Inflammatory macrophage treated with lipopolysaccharide for 1 hour (primary cell): Measurements from ENCODE around the gene SERPINA4.

Experiments used
- DNase-seq, 2 donors: peaks; one replicate each; pipeline ENCODE4 v3.0.0-alpha.2; 2020 to 2022

Gene SERPINA4

DNA sequence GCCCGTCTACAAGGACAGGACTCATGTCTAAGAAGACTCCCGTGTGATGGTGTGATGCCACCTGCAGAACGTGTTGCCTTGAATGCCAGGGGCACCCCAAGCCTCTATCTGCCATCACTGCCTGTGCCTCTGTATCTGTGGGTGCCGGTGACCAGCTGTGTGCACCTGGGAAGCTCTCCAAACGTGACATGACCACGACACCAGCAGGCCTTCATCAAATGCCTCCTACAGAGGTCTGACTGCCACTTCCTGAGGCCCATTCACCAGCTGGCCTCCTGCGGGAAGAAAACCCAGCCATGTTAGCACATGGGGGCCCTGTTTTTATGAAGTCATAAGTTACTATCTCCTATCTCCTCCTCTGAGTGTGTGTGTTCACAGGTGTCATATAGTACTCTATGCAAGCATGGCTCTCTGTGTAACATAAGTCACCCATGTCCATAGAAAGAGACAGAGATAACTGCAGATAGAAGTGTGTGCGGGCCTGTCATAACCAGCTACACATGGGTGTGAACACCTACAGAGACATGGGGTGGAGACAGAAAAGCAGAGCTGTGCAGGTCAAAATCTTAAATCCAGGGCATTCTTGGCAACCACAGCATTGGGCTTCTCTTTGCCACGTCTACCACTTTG is 18.3 kb upstream of the SERPINA4 start:
- no peak for DNase-seq

DNA sequence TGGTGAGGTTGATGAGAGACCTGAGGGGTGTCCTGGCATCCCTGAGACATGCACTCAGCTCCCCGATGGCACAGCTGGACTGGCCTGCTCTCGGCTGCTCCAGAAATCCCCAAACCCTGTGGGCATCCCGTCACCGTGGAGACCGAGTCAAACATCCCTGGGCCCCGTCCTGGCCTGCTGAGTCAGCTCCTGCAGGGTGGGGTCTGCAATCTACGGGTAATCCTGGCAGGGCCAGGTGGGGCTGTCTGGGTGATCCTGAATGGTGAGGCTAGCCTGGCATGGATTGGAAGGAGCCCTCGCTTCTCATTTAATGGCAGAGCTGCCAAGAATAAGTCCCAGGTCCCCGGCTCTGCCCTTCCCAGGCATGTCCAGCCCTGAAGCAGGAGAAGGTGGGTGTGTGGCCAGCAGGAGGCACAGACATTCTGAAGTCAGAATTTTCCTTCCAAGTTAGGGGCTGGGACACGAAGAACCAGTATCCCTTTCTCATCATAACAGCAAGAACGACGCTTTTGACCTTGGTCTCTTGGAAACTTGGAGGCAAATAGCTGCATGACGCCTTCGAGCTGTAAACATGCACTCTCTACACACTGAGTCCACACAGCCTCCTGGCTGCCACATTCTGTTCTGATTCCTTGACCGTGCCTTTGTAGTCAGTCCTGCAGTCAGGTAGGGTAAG is 17.7 kb upstream of the SERPINA4 start:
- DNase-seq: no peak

DNA sequence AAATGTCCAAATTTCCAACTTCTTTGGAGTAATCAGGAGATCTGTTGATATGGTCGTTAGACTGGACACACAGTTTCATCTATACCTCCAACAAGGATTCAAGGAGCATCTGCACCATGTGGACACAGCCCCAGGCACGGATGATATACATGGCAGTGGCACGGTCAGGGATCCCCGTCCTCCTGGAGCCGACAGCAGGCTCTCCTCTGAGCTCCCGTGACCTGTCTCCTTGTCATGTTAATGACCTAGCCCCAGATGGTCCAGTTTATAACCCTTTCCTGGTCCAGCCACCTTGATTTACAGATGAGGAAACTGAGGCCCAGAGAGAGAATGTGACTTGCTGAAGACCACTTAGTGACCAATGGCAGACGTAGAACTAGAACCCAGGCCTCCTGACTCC is 16.5 kb upstream of the SERPINA4 start:
- DNase-seq: no peak

DNA sequence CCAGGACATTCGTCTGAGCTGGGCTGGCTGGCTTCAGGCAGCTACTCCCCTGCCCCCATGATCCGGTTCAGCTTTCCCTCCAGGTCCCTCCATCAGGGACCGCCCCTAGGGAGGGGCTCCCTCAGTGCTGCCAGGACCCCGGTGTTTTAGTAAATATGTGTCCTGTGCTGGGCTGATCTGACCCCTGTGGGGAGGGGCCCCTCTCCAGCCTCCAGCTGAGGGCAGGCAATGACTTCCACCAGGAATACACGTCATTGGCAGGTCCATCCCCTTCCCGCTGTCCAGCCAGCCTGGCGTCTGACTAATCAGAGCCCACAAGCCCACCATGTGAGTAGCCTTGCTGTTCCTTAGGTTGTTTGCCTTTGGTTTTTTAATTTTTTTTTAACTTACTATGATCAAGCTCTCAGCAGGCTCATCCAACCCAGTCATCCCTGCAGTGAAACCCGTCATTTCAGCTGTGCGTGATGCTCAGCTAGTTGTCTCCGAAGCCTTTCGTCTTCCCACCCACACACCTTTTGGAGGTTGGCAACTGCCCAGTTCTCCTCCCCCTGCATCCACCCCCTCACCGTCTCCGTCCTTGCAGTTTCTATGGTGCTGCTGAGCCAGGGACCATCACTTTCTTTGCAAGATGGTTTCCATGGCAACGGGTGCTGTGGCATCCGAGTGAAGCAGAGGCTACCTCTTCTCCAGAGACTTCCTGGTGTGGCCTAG is 16.0 kb upstream of the SERPINA4 start:
- DNase-seq: no peak

DNA sequence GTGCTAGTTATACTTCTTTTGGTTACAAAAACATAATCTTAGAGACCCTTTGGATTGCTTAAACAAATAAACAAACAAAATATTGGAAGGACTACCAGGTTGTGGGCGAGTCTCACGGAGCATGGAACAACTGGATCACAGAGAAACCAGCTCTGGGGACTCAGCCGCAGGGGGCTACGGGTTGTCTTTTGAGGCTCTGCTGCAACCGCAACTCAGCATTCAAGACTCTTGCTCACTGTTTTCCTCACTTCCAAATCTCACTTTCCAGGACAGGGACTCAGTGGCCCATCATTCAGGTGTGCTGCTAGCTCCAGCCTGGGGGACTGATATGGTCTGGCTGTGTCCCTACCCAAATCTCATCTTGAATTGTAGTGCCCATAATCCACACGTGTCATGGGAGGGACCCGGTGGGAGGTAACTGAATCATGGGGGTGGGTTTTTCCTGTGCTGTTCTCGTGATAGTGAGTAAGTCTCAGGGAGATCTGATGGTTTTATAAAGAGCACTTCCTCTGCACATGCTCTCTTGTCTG is 14.0 kb upstream of the SERPINA4 start:
- DNase-seq: no peak

DNA sequence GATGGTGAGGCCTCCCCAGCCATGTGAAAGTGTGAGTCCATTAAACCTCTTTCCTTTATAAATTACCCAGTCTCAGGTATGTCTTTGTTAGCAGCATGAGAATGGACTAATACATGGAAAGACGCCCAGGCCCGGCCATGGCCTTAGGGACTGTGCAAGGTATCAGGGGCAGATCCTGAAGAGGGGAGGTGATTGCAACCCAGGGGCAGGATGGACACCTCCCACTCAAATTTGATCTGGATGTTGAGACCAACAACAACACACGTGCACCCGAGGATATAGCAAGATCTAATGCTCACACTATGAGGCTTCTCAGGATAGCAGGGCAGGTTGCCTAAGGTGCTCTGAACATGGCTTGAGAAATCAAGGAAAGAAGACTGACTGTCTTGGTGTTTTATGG is 13.5 kb upstream of the SERPINA4 start:
- no peak for DNase-seq

DNA sequence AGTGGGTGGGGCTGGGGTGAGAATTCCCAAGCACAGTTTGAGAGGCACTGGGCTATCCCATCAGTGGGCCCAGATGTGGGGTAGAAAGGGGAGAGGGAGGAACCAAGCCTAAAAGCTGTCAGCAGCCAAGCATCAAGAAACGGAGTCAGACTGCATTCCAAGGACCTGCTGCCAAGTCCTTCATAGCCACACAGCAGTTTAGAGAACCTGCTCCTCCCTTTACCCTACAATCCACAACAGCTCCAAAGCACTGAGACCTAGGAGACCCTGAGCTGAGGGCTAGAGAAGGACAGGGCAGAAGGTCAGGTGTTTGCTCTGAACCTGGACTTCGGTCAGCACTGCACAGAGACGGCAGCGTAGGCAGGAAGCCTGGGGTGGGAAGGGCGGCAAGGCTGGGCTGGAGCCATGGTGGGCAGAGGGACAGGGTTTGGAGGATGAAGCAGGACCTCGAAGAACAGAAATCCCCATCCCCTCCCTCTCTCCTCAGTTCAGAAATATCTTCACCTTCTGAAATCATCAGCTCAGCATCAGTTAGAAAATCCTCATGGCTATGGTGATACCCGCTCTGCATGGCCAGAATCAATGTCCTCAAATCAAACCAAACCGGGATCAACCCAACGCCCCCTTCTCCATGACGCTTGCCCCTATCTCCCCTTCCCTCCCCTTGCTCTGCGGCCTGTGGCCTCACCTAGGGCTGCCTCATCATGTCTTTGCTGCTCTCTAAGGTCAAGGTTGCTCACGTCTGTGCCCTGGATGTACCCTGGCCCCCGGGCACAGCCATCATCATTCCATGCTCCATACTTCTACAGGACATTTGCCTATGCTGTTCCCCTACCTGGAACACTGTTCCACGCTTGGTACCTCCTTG is 12.9 kb upstream of the SERPINA4 start:
- DNase-seq: no peak

DNA sequence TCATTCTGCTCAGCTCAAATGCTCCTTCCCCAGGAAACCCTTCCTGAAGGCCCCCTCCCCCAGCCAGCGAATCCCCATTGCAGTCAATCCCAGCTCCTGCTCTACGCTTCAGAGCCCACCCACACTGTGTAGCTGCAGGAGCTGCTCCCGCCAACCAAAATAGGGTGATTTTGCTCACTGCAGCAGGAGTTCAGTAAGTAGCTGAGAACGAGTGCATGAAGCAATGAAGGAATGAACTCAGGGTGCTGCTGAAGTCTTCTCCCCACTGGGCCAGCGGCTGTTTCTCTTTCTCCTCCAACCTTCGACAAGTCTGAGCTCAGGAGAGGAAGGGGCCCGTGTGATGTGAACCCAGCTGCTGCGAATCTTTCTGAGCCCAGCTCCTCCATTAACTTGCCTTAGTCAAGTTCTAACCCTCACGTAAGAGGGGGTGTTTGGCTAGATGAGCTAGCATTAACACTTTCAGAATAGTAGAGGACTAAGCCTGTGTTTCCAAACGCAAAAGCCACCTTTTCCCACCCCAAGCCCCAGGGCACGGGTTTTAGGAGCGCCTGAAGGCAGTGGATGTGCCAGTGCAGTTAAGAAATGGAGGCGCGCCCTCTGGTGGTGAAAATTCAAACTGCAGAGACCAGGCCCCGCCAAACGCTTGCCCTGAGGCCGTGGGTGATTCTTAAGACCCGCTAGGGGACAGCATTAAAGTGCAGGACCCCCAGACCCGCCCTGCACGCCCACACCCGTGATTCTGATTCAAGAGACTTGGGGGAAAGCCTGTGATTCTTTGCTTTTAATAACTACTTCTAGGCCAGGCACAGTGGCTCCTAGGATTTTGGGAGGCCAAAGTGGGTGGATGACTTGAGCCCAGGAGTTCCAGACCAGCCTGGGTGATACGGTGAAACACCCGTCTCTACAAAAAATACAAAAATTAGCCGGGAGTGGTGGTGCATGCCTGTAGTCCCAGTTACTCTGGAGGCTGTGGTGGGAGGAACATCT is 11.9 kb upstream of the SERPINA4 start:
- DNase-seq: peak; percentile 14 to 84

DNA sequence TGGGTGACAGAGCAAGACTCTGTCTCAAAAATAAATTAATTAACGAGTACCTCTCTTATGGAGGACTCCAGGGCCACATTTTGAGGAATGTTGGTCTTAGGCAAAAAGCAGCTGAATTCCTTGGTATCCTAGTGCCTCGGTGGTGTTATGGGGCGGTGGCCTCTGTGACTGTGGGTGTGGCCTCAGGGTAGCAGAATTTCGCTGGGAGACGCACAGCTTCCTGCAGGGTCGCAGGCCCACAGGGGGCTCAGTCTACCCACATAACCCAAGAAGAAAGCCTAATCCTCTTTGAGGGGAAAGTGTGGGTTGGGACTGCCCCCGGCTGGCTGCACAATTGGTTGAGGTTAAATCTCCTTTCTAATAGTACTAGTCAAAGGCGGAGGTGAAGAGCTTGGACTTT is 11.2 kb upstream of the SERPINA4 start:
- no peak for DNase-seq

DNA sequence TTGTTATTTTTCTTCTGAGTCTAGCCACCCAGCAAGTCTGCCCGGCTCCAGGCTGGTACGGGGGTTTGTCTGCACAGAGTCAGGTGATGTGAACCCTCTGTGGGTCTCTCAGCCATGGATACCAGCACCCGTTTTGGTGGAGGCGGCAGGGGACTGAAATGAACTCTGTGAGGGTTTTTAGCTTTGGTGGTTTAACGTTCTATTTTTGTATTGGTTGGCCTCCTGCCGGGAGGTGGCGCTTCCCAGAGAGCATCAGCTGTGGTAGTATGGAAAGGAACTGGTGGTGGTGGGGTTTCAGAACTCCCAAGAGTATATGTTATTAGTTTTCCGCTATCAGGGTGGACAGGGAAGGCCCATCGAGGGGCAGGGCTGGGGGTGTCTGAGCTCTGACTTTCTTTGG is 5.3 kb upstream of the SERPINA4 start:
- DNase-seq: no peak

DNA sequence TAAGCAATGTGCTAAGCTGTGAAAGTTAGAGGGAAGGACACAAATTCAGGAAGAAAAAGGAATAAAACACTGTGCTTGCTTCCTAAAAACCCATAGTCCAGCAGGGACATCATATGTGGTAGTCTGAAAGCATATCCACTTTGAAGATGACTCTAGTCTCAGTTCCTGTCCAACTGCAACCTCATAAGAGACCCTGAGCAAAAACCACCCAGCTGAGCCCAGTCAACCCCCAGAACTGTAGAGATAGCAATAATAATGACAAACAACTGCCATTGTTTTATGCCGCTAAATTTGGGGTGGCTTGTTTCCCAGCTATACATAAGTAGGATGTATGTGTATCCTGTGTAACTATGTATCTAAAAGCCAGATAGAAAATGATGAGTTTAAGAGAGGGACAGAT is 3.9 kb upstream of the SERPINA4 start:
- DNase-seq: no peak

DNA sequence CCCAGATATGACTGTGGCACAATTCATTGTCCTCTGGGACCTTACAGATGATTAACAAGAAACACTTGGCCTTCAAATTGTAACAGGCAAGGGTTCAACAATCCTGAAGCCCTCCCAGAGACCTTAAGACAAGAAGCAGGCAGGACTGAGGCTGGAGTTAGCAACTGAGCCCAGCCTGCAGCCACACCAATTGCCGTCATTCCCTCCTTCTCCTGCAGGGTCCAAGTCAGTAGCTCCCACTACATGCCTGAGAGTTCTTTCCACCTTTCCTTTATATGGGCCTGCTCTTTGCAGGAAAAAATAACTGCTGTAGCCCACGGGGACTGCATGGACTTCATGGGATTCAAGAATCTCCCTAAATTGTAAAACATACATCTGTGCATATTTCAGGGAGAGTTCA is 2.4 kb upstream of the SERPINA4 start:
- DNase-seq: no peak

DNA sequence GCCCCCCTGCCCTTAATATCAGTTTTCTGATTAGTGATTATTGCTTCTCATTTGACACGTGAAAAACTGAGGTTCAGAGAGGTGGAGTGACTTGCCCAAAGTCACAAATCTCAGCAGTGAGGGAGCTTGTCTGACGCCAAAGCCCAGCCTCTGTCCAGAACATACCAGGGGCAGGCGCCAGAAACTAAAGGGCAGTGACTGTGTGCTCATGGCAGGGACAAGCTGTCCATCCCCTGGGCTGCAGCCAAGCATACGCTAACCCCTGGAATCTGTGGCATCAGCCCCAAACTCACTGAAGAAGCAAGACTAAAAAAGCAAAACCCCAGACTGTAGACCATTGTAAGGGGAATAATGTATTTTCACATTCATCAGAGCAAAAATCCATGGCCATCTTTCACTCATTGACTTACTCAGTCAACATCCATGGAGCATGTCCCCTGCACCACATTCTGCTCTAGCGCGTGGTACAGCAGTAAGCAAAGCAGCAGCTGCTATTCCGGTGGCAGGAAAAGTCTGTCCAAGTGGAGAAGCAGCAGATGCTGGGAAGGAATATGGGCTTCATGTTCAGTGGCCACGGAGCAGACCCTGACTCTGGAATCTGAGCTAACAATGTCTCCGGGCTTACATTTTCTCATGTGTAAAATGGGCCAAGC is 1.5 kb upstream of the SERPINA4 start:
- no peak for DNase-seq

DNA sequence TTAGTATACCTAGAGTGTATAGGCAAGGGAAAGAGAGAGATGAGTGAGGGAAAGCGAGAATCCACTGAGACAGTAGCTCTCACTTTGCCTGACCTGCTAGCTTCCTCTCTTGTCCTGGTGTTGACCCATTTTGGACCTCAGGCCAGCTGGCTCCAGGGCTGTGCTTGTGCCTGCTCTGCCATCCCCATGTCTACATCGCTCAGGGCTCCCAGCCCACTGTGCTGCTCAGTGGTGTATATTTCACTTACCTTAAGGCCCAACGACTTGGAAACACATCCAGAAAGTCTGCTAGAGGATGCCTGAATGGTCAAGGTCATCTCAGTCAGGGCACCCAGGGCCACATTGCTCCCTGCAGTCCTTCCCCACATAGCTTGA is 964 bp upstream of the SERPINA4 start:
- DNase-seq: no peak

DNA sequence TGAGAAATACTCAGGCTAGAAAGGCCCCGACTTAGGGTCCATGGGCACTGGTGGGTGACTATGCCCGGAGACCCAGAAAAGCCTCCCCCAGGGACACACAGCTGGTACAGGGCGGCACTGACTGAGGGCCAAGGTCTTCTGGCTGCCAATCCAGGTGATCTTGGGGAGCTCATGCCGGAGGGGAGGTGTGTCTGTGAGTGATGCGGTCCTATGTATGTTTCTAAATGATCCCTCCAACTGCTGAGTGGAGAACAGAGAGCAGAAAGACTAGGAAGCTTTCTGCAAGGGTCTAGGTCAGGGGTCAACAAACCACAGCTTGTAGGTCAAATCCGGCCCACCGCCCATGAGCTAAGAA is 391 bp downstream of the SERPINA4 start:
- DNase-seq: no peak

DNA sequence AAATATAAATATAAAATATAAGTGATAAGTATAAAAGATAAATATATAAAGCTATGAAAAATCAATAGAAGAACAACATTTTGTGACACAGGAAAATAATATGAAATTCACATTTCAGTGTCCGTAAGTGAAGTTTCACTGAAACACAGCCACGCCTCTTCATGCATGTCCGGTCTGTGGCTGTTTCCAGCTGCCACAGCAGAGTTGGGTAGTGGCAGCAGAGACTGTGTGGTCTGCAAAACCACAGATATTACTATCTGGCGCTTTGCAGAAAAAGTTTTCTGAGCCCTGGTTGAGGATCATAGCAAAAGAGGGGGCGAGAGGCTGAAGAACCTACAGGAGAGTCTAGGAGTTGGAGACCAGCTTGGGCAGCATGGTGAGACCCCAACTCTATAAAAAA is 780 bp downstream of the SERPINA4 start:
- DNase-seq: no peak

DNA sequence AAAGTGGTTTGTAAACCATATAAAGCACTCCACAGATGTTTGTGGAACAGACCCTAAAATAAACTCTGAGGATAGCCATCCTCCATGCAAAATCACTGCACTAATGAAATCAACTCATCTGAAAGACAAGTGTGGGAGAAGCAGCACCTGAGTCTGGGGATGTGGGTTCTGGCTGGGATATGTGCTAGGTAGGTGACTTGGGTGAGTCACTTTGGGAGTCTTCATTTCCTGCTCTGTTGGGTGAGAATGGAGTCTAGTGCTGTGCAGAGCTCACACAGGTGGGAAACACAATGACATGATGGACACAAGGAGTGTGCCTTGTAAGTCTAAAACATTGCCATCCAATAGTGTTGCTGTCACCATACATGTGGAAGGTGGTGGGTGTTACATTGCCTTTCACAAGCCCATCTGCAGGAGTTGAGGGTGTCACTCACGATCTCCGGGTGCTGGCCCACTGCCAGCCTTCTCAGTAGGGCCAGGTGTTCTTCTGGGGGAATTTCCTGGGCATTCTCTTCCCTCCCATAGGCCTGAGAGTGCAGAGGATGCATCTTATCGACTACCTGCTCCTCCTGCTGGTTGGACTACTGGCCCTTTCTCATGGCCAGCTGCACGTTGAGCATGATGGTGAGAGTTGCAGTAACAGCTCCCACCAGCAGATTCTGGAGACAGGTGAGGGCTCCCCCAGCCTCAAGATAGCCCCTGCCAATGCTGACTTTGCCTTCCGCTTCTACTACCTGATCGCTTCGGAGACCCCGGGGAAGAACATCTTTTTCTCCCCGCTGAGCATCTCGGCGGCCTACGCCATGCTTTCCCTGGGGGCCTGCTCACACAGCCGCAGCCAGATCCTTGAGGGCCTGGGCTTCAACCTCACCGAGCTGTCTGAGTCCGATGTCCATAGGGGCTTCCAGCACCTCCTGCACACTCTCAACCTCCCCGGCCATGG is 2.0 kb downstream of the SERPINA4 start:
- DNase-seq: no peak

DNA sequence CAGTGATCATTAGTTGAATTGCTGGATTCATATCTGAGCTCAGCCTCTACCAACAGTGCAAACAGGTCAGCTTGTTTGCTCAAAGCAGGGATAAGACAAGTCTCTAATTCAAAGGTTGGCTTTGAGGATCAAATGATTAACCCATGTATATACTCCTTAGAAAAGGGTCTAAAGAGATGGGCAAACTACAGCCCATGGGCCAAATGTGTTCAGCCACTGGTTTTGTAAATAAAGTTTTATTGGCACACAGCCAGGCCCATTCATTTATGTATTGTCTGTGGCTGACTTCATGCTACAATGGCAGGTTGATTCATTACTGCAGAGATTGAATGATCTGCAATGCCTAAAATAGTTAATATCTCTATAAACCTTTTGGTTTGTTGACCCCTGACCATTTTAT is 3.1 kb downstream of the SERPINA4 start:
- no peak for DNase-seq

DNA sequence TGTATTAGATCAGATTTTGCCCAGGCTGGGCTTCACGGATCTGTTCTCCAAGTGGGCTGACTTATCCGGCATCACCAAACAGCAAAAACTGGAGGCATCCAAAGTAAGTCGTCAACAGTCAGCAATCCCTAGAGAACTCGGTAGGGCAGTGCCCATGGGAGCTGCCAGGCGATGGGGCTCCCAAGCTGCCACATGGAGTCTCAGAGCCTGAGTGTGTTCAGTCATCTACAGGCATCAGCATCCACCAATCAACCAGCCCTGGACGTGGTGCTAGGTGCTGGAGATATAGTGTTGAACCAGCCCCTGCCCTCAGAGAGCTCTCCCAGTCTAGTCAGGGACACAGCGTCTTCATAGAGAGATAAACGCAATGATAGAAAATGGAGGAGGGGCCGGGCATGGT is 6.9 kb downstream of the SERPINA4 start:
- no peak for DNase-seq

DNA sequence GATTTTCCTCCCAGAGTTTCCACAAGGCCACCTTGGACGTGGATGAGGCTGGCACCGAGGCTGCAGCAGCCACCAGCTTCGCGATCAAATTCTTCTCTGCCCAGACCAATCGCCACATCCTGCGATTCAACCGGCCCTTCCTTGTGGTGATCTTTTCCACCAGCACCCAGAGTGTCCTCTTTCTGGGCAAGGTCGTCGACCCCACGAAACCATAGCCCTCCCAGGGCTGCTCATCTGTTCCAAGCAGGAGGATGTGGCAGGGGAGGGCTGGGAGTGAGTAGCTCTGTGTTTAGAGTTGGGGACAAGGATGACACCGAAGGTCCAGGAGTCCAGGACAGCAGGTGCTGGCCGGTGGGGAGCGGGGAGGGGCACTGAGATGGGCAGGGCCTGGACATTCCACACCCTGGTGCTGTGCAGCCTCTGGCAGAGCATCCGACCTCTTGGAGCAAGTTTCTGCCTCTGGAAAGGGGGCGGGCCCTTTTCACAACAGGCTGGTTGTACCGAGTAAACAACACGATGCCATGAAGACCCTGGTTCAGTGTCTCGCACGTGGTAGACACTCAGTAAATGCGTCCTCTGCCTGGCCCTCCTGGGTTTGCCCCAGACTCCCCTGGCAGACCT is 8.2 kb downstream of the SERPINA4 start:
- DNase-seq: no peak
